Measurements from ENCODE around the gene NACC2.

The NACC2 gene

GRCh38 chr9:136016572-136017288 is 78.4 kb downstream of the NACC2 start:
- no peak overlapping the region for H3K27ac ChIP-seq (ENCODE audit: low read length)
- no peaks in the 10 kb centered on the region for H3K4me1 ChIP-seq (ENCODE audit: low read length)
- H2AFZ ChIP-seq (ENCODE audit: low read length) = no peak overlapping the region
- H3K4me3 ChIP-seq (ENCODE audit: low read length) = no peak overlapping the region
- TF ChIP-seq EZH2 (optimal IDR thresholded peaks at IDR 0.05; ENCODE audit: low read depth, low read length) = no peak
- no peak for TF ChIP-seq EZH2phosphoT487 (IDR thresholded peaks at IDR 0.05; ENCODE audit: low read length)
- no peak for TF ChIP-seq CTCF (IDR thresholded peaks at IDR 0.05; ENCODE audit: low read length)
- H3K4me2 ChIP-seq (ENCODE audit: low read depth, low read length) = no peak overlapping the region
- no peaks in the 10 kb centered on the region for H3K9me3 ChIP-seq (replicated peaks; ENCODE audit: insufficient read depth, low read length)
- no peaks in the 10 kb centered on the region for H4K20me1 ChIP-seq (ENCODE audit: insufficient read depth, low read length)
- no peak for DNase-seq
- H3K36me3 ChIP-seq (replicated peaks; ENCODE audit: insufficient read depth, low read length) = no peaks in the 10 kb centered on the region
- H3F3A ChIP-seq (ENCODE audit: insufficient read depth, low read length) = no peaks in the 10 kb centered on the region
- no peaks in the 10 kb centered on the region for H3K9me2 ChIP-seq (replicated peaks; ENCODE audit: insufficient read depth, low read length)
- no peaks in the 10 kb centered on the region for H3K79me2 ChIP-seq (ENCODE audit: low read length)
- peaks cover 94% of the 10 kb centered on the region for H3K27me3 ChIP-seq (replicated peaks; ENCODE audit: insufficient read depth, low read length)
- H3K9ac ChIP-seq (ENCODE audit: low read length) = no peak overlapping the region

DNA sequence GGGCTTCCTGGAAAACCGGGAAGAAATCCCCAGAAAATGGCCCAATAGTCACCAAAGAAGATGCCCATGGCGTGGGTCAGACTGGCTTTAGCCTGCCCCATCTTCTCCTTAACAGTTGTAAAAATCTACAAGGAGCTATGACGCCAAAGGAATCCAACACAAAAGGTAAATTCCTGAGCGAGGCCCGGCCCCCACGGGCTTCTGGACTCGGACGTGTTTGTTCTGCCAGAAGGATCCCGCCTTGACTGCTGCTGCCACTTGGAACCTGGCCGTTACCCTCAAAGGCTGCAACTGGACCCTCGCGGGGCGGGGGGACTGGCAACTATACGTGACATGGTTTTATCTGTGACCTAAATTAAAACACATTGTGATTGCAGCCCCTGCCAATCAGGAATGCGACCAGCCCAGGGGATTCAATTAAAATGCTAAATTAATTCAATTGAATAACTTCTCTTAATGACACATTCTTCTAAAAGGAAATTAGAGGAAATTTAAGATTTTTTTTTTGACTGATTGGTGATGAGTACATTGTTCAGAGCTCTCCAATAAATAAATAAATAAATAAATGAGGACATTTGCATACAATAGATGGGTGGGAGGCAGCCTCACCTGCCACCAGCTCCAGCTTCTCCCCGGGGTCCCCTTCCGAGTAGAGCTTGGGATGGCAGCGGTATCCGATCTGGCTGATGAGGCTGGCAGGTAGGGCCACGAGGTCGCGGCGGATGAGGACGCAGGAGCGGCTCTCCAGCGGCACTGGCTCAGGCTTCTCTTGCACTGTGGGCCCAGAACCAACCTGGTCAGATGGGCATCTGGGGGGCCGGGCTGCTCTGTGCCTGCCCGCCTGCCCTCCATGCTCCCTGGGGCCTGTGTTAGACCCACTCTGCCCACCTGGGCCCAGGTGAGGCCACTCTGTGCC is 79.2 kb downstream of the NACC2 start:
- H3K79me2 ChIP-seq (ENCODE audit: low read length) = no peaks in the 10 kb centered on the region
- H3K4me1 ChIP-seq (ENCODE audit: low read length) = no peaks in the 10 kb centered on the region
- H3F3A ChIP-seq (ENCODE audit: insufficient read depth, low read length) = no peaks in the 10 kb centered on the region
- no peak overlapping the region for H3K9ac ChIP-seq (ENCODE audit: low read length)
- peaks cover 94% of the 10 kb centered on the region for H3K27me3 ChIP-seq (replicated peaks; ENCODE audit: insufficient read depth, low read length)
- H3K4me2 ChIP-seq (ENCODE audit: low read depth, low read length) = no peak overlapping the region
- no peak overlapping the region for H3K27ac ChIP-seq (ENCODE audit: low read length)
- no peak for DNase-seq
- no peaks in the 10 kb centered on the region for H4K20me1 ChIP-seq (ENCODE audit: insufficient read depth, low read length)
- no peak overlapping the region for H3K4me3 ChIP-seq (ENCODE audit: low read length)
- no peaks in the 10 kb centered on the region for H3K36me3 ChIP-seq (replicated peaks; ENCODE audit: insufficient read depth, low read length)
- TF ChIP-seq EZH2 (optimal IDR thresholded peaks at IDR 0.05; ENCODE audit: low read depth, low read length) (no peak), CTCF (IDR thresholded peaks at IDR 0.05; ENCODE audit: low read length) (no peak), EZH2phosphoT487 (IDR thresholded peaks at IDR 0.05; ENCODE audit: low read length) (no peak)
- no peak overlapping the region for H2AFZ ChIP-seq (ENCODE audit: low read length)
- no peaks in the 10 kb centered on the region for H3K9me2 ChIP-seq (replicated peaks; ENCODE audit: insufficient read depth, low read length)
- no peaks in the 10 kb centered on the region for H3K9me3 ChIP-seq (replicated peaks; ENCODE audit: insufficient read depth, low read length)

DNA sequence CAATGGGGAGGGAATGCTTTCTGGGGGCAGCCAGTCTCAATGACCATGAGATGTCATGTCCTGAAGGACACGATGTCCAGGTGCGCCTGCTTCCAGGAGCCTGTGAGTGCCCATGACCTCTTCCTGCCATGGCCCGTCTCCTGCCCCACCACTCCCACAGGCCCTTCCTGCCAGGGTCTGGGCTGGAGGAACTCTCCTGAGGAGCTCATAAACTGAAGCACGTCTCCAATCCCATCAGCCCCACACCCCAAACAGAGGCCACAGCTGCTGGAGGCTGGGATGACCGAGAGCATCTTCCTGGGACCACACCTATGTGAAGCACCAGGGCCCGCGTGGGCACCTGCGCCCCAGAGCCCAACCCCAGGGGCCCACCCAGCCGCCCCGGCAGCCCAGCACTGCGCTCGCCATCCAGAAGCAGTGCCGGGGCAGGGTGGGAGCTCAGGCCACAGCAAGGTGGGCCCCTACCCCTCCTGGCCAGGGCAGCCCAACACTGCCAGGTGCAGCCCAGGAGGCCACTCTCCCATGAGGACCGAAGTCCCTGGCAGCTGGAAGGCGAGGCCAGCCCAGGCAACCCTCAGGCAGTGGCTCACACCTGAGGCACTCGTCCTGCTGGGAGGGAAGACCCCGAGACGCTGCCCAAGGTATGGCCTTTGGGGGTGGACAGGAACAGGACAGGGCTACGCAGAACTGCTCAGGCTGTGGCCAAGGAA is 80.0 kb downstream of the NACC2 start:
- no peak overlapping the region for H3K4me3 ChIP-seq (ENCODE audit: low read length)
- peaks cover 94% of the 10 kb centered on the region for H3K27me3 ChIP-seq (replicated peaks; ENCODE audit: insufficient read depth, low read length)
- no peak overlapping the region for H2AFZ ChIP-seq (ENCODE audit: low read length)
- H3K79me2 ChIP-seq (ENCODE audit: low read length) = no peaks in the 10 kb centered on the region
- H3K4me2 ChIP-seq (ENCODE audit: low read depth, low read length) = no peak overlapping the region
- TF ChIP-seq CTCF (IDR thresholded peaks at IDR 0.05; ENCODE audit: low read length) = no peak
- TF ChIP-seq EZH2 (optimal IDR thresholded peaks at IDR 0.05; ENCODE audit: low read depth, low read length) = no peak
- no peak for TF ChIP-seq EZH2phosphoT487 (IDR thresholded peaks at IDR 0.05; ENCODE audit: low read length)
- no peak overlapping the region for H3K27ac ChIP-seq (ENCODE audit: low read length)
- no peaks in the 10 kb centered on the region for H3K4me1 ChIP-seq (ENCODE audit: low read length)
- no peak overlapping the region for H3K9ac ChIP-seq (ENCODE audit: low read length)
- no peaks in the 10 kb centered on the region for H4K20me1 ChIP-seq (ENCODE audit: insufficient read depth, low read length)
- H3F3A ChIP-seq (ENCODE audit: insufficient read depth, low read length) = no peaks in the 10 kb centered on the region
- no peaks in the 10 kb centered on the region for H3K9me2 ChIP-seq (replicated peaks; ENCODE audit: insufficient read depth, low read length)
- no peaks in the 10 kb centered on the region for H3K36me3 ChIP-seq (replicated peaks; ENCODE audit: insufficient read depth, low read length)
- no peaks in the 10 kb centered on the region for H3K9me3 ChIP-seq (replicated peaks; ENCODE audit: insufficient read depth, low read length)
- DNase-seq = no peak

Measured in MM.1S (cell line).